Ishikawa (cell line): ENCODE data around the gene BMPER.

Experiments used
- CEBPB ChIP-seq: IDR thresholded peaks from 2 replicates; pipeline ENCODE4 v1.6.1; 2012
- CREB1 ChIP-seq: IDR thresholded peaks from 2 replicates; pipeline ENCODE4 v1.6.1; 2012; ENCODE audit warnings: low read depth
- EGR1 ChIP-seq: IDR thresholded peaks from 2 replicates; pipeline ENCODE4 v1.6.1; 2012
- EP300 ChIP-seq: IDR thresholded peaks from 2 replicates; pipeline ENCODE4 v1.6.1; 2012; ENCODE audit warnings: borderline replicate concordance
- FOXM1 ChIP-seq: IDR thresholded peaks from 2 replicates; pipeline ENCODE4 v1.6.1; 2012; ENCODE audit warnings: low read depth, borderline replicate concordance
- NFIC ChIP-seq: IDR thresholded peaks from 2 replicates; pipeline ENCODE4 v1.6.1; 2012
- RAD21 ChIP-seq: IDR thresholded peaks from 2 replicates; pipeline ENCODE4 v1.6.1; 2012; ENCODE audit warnings: low read depth
- TAF1 ChIP-seq: IDR thresholded peaks from 2 replicates; pipeline ENCODE4 v1.6.1; 2012; ENCODE audit warnings: low read depth, mild to moderate bottlenecking
- TCF12 ChIP-seq: IDR thresholded peaks from 2 replicates; pipeline ENCODE4 v1.6.1; 2012; ENCODE audit warnings: low read depth
- TEAD4 ChIP-seq: IDR thresholded peaks from 2 replicates; pipeline ENCODE4 v1.6.1; 2012
- YY1 ChIP-seq: IDR thresholded peaks from 2 replicates; pipeline ENCODE4 v1.6.1; 2012; ENCODE audit warnings: low read depth
- ZBTB7A ChIP-seq: IDR thresholded peaks from 2 replicates; pipeline ENCODE4 v1.6.1; 2012; ENCODE audit warnings: low read depth
- TF ChIP-seq, protein P1 (sequence below): IDR thresholded peaks from 2 replicates; pipeline ENCODE4 v1.6.1; 2012
- TF ChIP-seq, protein P2 (sequence below): IDR thresholded peaks from 2 replicates; pipeline ENCODE4 v1.6.1; 2012; ENCODE audit warnings: low read depth, mild to moderate bottlenecking
- TF ChIP-seq, protein P3 (sequence below): IDR thresholded peaks from 2 replicates; pipeline ENCODE4 v1.6.1; 2012

Gene BMPER

DNA sequence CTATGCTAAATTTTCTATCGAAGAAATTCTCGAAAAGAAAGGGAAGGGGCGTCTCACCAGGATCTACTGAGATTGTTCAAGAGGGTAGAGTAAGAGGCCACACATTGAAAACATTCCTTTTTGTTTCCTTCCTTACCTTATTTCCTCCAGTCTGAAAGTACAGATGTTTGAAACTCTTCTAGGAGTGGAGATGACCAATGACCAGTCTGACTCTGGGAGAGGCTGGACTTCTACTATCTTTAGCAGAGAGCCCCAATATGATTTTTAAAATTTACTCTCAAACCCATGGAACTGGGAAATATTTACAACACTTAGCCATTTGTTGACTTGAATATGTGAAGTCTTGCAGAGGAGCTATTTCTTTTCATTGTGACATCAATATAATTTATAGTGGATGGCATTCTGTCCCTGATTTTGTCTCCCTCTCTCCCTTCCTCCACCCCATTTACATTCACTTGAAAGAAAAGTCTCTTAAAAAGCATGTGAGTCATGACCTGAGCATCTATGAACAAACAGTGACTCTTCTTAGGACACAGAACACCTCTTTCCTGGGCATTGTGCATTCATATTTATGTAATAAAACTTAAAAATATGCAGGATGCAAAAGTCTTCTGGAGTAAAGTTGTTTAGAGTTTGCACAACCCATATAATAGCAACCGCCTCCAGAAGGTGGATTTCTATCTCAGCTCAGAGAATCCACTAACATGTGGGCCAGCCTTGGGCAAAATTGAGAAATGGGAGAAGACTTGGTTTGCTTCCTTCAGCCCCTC lies 31.2 kb upstream of the BMPER start:
- TF ChIP-seq CEBPB, result no peak
- no peak for TF ChIP-seq FOXM1
- TF ChIP-seq, protein P1, sequence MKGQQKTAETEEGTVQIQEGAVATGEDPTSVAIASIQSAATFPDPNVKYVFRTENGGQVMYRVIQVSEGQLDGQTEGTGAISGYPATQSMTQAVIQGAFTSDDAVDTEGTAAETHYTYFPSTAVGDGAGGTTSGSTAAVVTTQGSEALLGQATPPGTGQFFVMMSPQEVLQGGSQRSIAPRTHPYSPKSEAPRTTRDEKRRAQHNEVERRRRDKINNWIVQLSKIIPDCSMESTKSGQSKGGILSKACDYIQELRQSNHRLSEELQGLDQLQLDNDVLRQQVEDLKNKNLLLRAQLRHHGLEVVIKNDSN, result no peak
- TF ChIP-seq TEAD4, result no peak
- TF ChIP-seq YY1, result no peak
- no peak for TF ChIP-seq TAF1

DNA sequence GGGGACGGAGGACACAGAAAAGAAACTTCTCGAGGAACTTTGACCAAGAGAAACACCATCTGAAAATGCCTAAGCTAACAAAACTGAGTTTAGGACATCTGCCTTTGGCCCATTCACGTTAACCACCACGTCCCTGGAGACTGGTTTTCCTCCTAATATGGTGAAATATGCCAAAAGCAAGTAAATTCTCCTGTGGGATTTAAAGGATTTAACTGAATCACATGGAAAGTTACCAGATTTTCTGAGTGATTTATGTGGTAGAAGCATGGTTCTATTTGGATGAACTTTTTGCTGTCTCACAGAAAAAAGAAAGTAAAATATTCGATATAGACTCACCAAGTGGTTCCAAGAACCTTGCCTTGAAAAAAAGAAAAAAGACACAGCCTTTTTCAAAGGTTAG lies 30.4 kb upstream of the BMPER start:
- TF ChIP-seq YY1 (no peak), TCF12 (no peak), EP300 (no peak), TAF1 (no peak), CREB1 (no peak), ZBTB7A (no peak), FOXM1 (no peak), EGR1 (no peak), NFIC (no peak), TEAD4 (no peak), RAD21 (no peak), CEBPB (no peak)
- TF ChIP-seq, protein P2, sequence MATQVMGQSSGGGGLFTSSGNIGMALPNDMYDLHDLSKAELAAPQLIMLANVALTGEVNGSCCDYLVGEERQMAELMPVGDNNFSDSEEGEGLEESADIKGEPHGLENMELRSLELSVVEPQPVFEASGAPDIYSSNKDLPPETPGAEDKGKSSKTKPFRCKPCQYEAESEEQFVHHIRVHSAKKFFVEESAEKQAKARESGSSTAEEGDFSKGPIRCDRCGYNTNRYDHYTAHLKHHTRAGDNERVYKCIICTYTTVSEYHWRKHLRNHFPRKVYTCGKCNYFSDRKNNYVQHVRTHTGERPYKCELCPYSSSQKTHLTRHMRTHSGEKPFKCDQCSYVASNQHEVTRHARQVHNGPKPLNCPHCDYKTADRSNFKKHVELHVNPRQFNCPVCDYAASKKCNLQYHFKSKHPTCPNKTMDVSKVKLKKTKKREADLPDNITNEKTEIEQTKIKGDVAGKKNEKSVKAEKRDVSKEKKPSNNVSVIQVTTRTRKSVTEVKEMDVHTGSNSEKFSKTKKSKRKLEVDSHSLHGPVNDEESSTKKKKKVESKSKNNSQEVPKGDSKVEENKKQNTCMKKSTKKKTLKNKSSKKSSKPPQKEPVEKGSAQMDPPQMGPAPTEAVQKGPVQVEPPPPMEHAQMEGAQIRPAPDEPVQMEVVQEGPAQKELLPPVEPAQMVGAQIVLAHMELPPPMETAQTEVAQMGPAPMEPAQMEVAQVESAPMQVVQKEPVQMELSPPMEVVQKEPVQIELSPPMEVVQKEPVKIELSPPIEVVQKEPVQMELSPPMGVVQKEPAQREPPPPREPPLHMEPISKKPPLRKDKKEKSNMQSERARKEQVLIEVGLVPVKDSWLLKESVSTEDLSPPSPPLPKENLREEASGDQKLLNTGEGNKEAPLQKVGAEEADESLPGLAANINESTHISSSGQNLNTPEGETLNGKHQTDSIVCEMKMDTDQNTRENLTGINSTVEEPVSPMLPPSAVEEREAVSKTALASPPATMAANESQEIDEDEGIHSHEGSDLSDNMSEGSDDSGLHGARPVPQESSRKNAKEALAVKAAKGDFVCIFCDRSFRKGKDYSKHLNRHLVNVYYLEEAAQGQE, result no peak
- TF ChIP-seq, protein P1, result no peak
- TF ChIP-seq, protein P3, sequence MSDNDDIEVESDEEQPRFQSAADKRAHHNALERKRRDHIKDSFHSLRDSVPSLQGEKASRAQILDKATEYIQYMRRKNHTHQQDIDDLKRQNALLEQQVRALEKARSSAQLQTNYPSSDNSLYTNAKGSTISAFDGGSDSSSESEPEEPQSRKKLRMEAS, result no peak

DNA sequence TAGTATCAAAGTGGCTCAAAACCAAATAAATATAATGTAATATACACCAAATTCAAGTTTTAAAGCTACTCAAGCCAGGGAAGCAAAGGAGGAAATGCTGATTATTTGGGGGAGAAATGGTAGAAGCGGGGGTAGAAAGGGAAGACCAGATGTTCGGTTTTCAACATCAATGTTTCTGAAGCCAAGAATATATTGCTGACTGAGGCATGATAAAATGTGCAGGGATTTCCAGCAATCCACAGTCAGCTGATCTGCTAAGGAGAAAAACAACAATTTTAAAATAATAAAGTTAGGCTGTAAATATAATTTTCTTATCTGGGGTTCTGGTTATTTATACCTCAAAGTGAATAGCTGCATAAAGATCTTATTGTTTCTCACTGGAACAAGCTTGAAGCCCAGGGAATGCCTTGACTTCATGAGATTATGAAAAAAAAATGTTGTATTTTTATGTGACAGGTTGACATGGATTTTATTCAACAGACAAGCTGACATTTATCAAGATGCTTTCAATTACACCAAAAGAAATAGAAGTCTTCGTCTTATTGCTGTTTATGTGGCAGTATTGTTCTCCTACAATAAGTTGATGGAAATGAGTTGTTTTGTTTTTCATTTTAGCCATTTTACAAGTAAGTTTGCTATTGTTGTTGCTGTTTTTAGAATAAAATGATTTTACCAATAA lies 28.6 kb upstream of the BMPER start:
- TF ChIP-seq TEAD4 (no peak), EP300 (no peak), FOXM1 (no peak), NFIC (no peak), TCF12 (no peak), CEBPB (no peak), EGR1 (no peak), YY1 (no peak), TAF1 (no peak), CREB1 (no peak), RAD21 (no peak), ZBTB7A (no peak)
- TF ChIP-seq, protein P3, result no peak
- TF ChIP-seq, protein P1, result no peak
- TF ChIP-seq, protein P2, result no peak

DNA sequence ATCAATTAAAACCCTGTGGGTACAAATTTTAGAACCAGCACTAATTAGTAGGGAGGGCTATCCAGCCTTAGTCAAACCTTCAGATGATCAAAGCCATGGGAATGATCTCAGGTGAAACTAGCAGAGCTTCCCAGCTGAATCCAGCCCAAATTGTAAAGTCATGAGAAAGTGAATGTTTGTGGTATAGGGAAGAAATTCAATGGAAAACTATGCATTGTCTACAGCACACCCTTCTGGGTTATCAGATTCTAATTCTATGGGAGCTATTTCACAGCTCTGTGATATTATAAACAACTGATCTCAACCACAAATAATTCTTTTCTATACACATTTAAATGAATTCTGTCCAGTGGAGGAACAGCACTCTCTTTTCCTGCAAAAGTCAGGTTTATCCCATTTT lies 24.6 kb upstream of the BMPER start:
- TF ChIP-seq TAF1 (no peak), RAD21 (no peak), CREB1 (no peak), FOXM1 (no peak)
- TF ChIP-seq, protein P1, result no peak
